GM12872 (cell line): ENCODE data around the gene OCIAD1.

ENCODE experiments used
- TF ChIP-seq, protein P1 (sequence below): IDR thresholded peaks from 3 replicates; pipeline ENCODE4 v1.5.1; 2011; ENCODE audit warnings: low read depth, mild to moderate bottlenecking, low read length, moderate library complexity; ENCODE audit not compliant: insufficient read depth

Gene OCIAD1

DNA sequence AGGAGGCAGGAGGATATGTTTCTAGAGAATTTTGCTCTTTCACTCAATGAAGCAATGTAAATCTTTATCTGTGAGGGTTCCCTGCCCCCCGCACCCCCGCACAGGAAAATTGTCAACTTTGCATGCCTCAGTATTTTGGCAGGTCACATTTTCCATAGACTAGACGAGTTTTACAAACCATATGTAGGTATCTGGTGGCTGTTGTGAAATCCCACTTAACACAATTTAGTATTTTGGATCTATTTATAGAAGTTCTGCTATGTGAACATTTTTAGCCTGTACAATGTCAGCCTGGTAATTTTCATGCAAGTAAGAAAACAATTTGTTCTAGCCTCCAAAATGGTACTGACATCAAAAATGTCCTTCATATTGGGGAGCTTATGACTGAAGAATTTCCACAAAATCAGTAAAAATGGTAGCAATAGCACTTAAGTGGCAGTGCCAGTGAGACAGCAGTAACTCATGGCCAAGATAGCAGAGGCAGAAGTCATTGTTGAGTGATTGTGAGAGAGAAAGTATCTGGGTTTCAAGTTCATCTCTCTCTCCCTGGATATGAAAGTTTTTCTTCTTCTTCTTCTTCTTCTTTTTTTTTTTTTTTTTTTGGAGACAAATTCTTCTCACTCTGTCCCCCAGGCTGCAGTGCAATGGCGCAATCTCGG is 38.4 kb upstream of the OCIAD1 start:
- TF ChIP-seq, protein P1, sequence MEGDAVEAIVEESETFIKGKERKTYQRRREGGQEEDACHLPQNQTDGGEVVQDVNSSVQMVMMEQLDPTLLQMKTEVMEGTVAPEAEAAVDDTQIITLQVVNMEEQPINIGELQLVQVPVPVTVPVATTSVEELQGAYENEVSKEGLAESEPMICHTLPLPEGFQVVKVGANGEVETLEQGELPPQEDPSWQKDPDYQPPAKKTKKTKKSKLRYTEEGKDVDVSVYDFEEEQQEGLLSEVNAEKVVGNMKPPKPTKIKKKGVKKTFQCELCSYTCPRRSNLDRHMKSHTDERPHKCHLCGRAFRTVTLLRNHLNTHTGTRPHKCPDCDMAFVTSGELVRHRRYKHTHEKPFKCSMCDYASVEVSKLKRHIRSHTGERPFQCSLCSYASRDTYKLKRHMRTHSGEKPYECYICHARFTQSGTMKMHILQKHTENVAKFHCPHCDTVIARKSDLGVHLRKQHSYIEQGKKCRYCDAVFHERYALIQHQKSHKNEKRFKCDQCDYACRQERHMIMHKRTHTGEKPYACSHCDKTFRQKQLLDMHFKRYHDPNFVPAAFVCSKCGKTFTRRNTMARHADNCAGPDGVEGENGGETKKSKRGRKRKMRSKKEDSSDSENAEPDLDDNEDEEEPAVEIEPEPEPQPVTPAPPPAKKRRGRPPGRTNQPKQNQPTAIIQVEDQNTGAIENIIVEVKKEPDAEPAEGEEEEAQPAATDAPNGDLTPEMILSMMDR: no peak

DNA sequence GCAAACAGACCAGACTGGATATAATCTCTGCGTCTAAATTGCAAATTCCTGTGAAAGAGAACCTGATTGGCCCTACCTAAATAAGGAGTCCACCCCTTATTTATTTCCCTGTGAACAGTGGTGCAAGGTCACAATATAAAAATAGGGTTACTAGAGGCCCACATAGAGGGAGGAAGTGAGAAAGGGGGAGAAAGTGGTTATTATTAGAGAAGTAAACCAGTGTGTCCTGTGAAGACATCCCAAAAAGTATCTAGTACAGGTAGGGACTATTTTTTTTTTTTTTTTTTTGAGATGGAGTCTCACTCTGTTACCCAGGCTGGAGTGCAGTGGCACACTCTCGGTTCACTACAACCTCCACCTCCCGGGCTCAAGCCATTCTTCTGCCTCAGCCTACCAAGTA is 35.8 kb upstream of the OCIAD1 start:
- TF ChIP-seq, protein P1: no peak

DNA sequence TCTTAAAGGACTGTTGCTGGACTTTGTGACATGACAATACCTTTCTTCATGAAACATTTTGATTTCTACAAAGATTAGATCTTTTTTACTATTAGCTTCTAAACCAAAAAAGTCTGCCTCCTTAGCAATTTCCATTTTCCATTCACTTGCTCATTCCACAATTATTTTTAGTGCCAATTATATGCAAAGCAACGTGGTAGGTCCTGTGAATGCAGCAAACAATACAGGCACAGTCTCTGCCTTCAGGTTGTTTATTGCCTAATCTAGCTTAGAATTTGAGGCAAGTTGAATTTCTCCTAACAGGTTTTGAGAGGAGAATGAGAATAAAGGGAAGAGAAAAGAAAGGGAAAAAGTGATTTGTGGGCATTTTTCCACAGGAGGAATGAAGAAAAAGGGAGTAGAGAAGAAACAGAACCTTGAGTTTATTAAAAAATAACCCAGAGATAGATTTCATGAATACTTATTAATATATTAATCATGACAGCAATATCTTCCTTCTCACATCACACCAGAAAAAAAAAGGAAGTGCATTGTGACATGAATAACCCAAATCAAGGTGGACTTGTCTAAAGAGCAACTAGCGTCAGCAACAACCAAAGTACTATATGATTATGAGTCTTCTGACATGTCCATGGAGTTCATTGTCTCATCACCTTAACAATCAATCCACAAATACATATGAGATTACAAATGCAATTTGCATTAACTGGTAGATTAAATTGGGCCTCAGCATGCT is 34.5 kb upstream of the OCIAD1 start:
- TF ChIP-seq, protein P1: no peak

DNA sequence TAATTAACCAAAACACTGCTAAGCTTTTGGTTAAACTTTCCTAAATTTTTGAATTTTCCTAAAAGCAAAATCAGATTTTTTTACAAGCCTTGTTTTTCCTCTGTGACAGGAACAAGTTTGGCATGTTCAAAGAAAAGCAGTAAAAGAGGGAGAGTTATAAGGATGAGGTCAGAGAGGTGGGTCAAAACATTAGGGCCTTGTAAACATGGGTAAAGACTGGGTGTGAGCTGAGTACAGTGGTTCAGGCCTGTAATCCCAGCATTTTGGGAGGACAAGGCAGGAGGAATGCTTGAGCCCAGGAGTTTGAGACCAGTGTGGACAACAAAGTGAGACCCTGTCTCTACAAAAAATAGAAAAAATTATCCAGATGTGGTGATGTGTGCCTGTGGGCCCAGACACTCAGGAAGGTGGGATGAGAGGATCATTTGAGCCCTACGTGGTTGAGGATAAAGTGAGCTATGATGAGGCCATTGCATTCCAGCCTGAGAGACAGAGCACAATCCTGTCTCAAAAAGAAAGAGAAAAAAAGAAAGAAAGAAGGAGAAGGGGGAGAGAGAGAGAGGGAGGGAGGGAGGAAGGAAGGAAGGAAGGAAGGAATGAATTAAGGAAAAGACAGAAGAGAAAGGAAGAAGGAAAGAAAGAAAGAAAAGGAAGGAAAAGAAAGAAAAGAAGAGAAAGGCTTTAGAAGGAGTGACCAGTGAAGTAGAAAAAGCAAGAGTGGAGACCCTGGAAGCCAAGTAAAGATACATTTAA is 33.8 kb upstream of the OCIAD1 start:
- TF ChIP-seq, protein P1: no peak

DNA sequence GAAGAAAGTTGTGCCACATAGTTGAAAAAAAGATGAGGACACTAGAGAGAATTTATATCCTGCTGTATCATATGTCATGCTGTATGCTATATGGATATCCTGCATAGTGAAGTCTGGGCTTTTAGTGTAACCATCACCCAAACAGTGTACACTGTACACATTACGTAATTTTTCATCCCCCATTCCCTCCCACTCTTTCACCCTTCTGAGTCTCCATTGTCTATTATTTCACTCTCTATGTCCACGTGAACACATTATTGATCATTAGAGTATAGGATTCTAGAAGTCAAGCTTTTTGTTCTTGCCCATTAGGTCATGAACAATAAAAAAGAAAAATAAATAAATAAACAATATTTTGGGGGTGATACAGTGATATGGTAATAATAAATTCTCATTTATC is 32.8 kb upstream of the OCIAD1 start:
- TF ChIP-seq, protein P1: no peak

DNA sequence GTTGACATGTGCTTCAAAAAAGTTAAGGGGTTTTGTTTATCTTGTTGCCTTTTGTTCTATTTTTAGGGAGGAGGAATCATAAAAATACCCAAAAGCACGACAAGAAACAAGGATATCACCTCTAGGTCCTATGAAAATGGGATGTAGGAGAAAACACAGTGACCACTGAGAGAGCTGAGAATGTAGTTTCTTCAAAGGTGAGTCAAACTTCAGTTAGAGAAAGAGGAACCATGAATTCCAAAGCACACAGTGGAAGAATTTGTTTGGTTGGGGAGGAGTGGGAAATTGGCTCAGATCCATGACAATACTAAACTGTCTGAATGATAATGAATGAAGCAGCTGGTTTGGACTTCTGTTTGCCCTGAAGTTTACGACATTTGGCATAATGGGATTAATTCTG is 31.7 kb upstream of the OCIAD1 start:
- TF ChIP-seq, protein P1: no peak

DNA sequence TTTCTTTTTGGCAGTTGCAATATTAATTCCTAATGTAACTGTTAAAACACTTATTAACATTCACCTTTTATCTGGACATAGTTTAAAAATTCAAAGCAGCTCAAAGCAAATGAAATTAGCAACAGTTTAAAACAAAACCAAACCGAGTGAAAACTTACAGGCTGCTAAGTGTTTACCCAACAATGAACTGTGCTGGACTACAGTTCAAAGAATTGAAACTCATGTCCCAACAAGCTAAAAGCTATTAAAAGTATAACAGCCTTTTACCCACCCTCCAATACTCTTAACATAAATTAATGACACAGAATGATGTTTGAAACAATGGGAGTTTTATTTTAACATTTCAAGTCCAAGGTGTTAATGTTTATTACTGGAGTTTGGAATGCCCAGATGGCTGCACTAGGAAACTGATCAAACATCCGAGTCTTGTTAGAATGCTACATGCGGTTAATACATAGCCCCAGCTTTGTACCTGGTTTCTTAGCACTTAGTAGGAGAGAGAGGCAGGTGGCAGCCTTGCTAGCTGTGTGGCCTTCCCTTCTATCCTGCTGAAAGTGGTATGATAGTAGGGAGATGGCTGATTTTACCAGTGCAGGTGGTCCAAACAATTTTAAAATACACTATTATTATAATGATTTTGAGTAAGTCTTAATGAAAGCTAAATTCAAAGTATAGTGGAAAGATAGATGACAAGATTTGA is 29.7 kb upstream of the OCIAD1 start:
- TF ChIP-seq, protein P1: no peak
